ENCODE results near the gene SOAT1. TPM values are rescaled to one million over a fixed set of nuclear protein-coding genes. Genes with fewer than 3 reads are reported as not detected.

SOAT1 gene
- total and polyA plus RNA-seq, 4 experiments from 2014 or later, result 51.2 to 103 (median 66.3) TPM

DNA sequence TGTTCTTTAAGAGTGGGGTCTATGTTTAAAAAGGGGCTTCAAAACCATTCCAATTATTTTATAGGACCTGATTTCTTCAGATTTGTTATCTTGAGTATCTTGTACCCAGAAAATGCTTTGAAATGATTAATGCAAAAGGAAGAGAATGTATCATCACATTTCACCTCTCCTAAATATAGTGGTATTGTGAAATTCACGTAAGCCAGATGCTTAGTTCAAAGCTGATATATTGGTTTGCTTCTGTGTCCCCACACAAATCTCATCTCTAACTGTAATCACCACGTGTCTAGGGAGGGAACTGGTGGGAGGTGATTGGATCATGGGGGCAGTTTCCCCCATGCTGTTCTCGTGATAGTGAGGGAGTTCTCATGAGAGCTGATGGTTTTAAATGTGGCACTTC is 8.5 kb downstream of the SOAT1 start:
- no peaks in the 10 kb centered on the region for H3K9me3 Mint-ChIP-seq
- no peak overlapping the region for H3K4me3 Mint-ChIP-seq
- ChIA-PET CTCF (ENCODE audit: partially characterized antibody) (interaction anchor here (1.5 kb wide), 1 partner anchor 8 kb away, joined by 4 read pairs; the partner anchor contains the start of gene SOAT1), POLR2A (ENCODE audit: partially characterized antibody) (no interaction called here)
- intact Hi-C loops (cut with micrococcal nuclease), result no loop called here
- peaks cover 7% of the 10 kb centered on the region for H3K36me3 ChIP-seq (ENCODE audit: insufficient read depth, low read length)
- no peaks in the 10 kb centered on the region for H3K27me3 ChIP-seq (ENCODE audit: insufficient read depth, low read length)
- H3K27ac Mint-ChIP-seq, result peak overlapping the region in 2 of 7 donors; percentile 1 to 23
- peaks cover 45 to 83% (median 48%) of the 10 kb centered on the region in 4 donors for H3K4me1 Mint-ChIP-seq
- H3K4me3 ChIP-seq (ENCODE audit: low read length in 2 of 2), result no peak overlapping the region
- H3K9me3 ChIP-seq (ENCODE audit: control insufficient read depth in 1 of 2, low read length in 2 of 2), result no peaks in the 10 kb centered on the region
- H3K27ac ChIP-seq (ENCODE audit: low read depth, low read length), result no peak overlapping the region
- H3K27me3 Mint-ChIP-seq, result no peaks in the 10 kb centered on the region
- H3K4me1 ChIP-seq (ENCODE audit: insufficient read depth, low read length), result peaks cover 49% of the 10 kb centered on the region
- DNase-seq, result no peak
- H3K36me3 Mint-ChIP-seq, result peaks cover 39 to 40% of the 10 kb centered on the region in 2 donors

DNA sequence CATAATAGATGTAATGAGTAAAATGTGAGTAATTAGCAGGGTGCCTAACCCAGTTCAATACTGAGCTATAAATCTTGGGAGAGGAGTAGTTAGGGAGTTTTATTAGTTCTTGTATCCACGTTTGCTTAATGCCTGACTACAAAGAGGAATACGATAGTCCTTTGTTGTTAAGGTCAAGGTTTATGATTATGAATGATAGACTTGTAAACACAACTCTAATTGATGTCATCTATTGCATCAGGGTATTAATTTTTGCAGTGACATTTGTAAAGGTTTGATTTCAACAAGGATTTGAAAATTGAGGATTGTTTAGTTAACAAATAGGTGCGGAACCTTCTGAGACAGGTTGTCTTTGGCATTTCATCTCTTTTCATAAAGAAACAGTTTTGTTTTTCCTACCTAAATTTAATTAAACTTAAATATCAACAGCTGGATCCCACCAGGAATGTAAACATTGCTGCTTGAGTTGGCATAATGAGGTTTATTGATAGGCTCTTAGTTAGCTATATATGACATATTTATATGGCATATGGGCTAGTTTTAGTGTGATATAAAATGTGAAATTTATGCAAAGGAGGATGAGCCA is 9.7 kb downstream of the SOAT1 start:
- Histone ChIP-seq H3K27ac (ENCODE audit: low read depth, low read length) (no peak overlapping the region), H3K36me3 (ENCODE audit: insufficient read depth, low read length) (peaks cover 11% of the 10 kb centered on the region), H3K27me3 (ENCODE audit: insufficient read depth, low read length) (no peaks in the 10 kb centered on the region), H3K4me3 (ENCODE audit: low read length in 2 of 2) (no peak overlapping the region), H3K4me1 (ENCODE audit: insufficient read depth, low read length) (peaks cover 38% of the 10 kb centered on the region), H3K9me3 (ENCODE audit: control insufficient read depth in 1 of 2, low read length in 2 of 2) (no peaks in the 10 kb centered on the region)
- no peak for DNase-seq
- Mint-ChIP-seq H3K27ac (no peak overlapping the region), H3K4me3 (no peak overlapping the region), H3K36me3 (peaks cover 47 to 49% of the 10 kb centered on the region in 2 donors), H3K27me3 (no peaks in the 10 kb centered on the region), H3K4me1 (peaks cover 47 to 76% (median 49%) of the 10 kb centered on the region in 4 donors), H3K9me3 (no peaks in the 10 kb centered on the region)
- POLR2A ChIA-PET (ENCODE audit: partially characterized antibody), result interaction anchor here (1.9 kb wide), 1 partner anchor 10 kb away, joined by 8 read pairs; the partner anchor contains the start of gene SOAT1
- intact Hi-C loops (cut with micrococcal nuclease), result no loop called here
- CTCF ChIA-PET (ENCODE audit: partially characterized antibody), result interaction anchor here (1.2 to 1.5 kb wide), 2 partner anchors 9 to 24 kb away, joined by 3 to 4 read pairs; partner anchors contain the start of gene SOAT1

- H3K4me3 ChIP-seq (ENCODE audit: low read length in 2 of 2), result no peak overlapping the region
- H3K36me3 ChIP-seq (ENCODE audit: insufficient read depth, low read length), result peaks cover 11% of the 10 kb centered on the region
- peaks cover 33 to 57% (median 36%) of the 10 kb centered on the region in 4 donors for H3K4me1 Mint-ChIP-seq
- no peak overlapping the region for H3K27ac ChIP-seq (ENCODE audit: low read depth, low read length)
- no peaks in the 10 kb centered on the region for H3K9me3 Mint-ChIP-seq
- intact Hi-C loops (cut with micrococcal nuclease), result no loop called here
- CTCF ChIA-PET (ENCODE audit: partially characterized antibody), result no interaction called here
- no peaks in the 10 kb centered on the region for H3K27me3 Mint-ChIP-seq
- peaks cover 16% of the 10 kb centered on the region for H3K4me1 ChIP-seq (ENCODE audit: insufficient read depth, low read length)
- H3K4me3 Mint-ChIP-seq, result no peak overlapping the region
- no peaks in the 10 kb centered on the region for H3K9me3 ChIP-seq (ENCODE audit: control insufficient read depth in 1 of 2, low read length in 2 of 2)
- H3K36me3 Mint-ChIP-seq, result peaks cover 50 to 56% of the 10 kb centered on the region in 2 donors
- POLR2A ChIA-PET (ENCODE audit: partially characterized antibody), result no interaction called here
- H3K27ac Mint-ChIP-seq, result peak overlapping the region in 2 of 7 donors; percentile 8 to 19
- H3K27me3 ChIP-seq (ENCODE audit: insufficient read depth, low read length), result no peaks in the 10 kb centered on the region
- DNase-seq, result no peak
These were observed 11.9 kb downstream of the SOAT1 start for GRCh38 chr1:179305450-179305849.

- H3K9me3 ChIP-seq (ENCODE audit: control insufficient read depth in 1 of 2, low read length in 2 of 2), result no peaks in the 10 kb centered on the region
- no peaks in the 10 kb centered on the region for H3K27me3 ChIP-seq (ENCODE audit: insufficient read depth, low read length)
- Mint-ChIP-seq H3K36me3 (peaks cover 50 to 63% of the 10 kb centered on the region in 2 donors), H3K27ac (peak overlapping the region in 2 of 7 donors; percentile 22 to 47), H3K4me3 (no peak overlapping the region), H3K9me3 (no peaks in the 10 kb centered on the region), H3K27me3 (no peaks in the 10 kb centered on the region), H3K4me1 (peaks cover 35 to 52% (median 43%) of the 10 kb centered on the region in 4 donors)
- CTCF ChIA-PET (ENCODE audit: partially characterized antibody), result no interaction called here
- intact Hi-C loops (cut with micrococcal nuclease), result no loop called here
- H3K27ac ChIP-seq (ENCODE audit: low read depth, low read length), result no peak overlapping the region
- peaks cover 6% of the 10 kb centered on the region for H3K36me3 ChIP-seq (ENCODE audit: insufficient read depth, low read length)
- DNase-seq, result no peak
- H3K4me1 ChIP-seq (ENCODE audit: insufficient read depth, low read length), result peaks cover 6% of the 10 kb centered on the region
- POLR2A ChIA-PET (ENCODE audit: partially characterized antibody), result no interaction called here
- H3K4me3 ChIP-seq (ENCODE audit: low read length in 2 of 2), result no peak overlapping the region
These were observed 16.7 kb downstream of the SOAT1 start for GRCh38 chr1:179310291-179310690.

GRCh38 chr1:179310721-179311120 is 17.1 kb downstream of the SOAT1 start:
- H3K27me3 ChIP-seq (ENCODE audit: insufficient read depth, low read length), result no peaks in the 10 kb centered on the region
- no peak overlapping the region for H3K27ac Mint-ChIP-seq
- no peak overlapping the region for H3K27ac ChIP-seq (ENCODE audit: low read depth, low read length)
- peaks cover 6% of the 10 kb centered on the region for H3K4me1 ChIP-seq (ENCODE audit: insufficient read depth, low read length)
- peaks cover 4% of the 10 kb centered on the region for H3K36me3 ChIP-seq (ENCODE audit: insufficient read depth, low read length)
- H3K4me3 ChIP-seq (ENCODE audit: low read length in 2 of 2), result no peak overlapping the region
- intact Hi-C loops (cut with micrococcal nuclease), result no loop called here
- H3K9me3 ChIP-seq (ENCODE audit: control insufficient read depth in 1 of 2, low read length in 2 of 2), result no peaks in the 10 kb centered on the region
- no peak overlapping the region for H3K4me3 Mint-ChIP-seq
- H3K4me1 Mint-ChIP-seq, result peaks cover 33 to 48% (median 39%) of the 10 kb centered on the region in 4 donors
- H3K9me3 Mint-ChIP-seq, result no peaks in the 10 kb centered on the region
- ChIA-PET POLR2A (ENCODE audit: partially characterized antibody) (no interaction called here), CTCF (ENCODE audit: partially characterized antibody) (no interaction called here)
- no peaks in the 10 kb centered on the region for H3K27me3 Mint-ChIP-seq
- peaks cover 47 to 58% of the 10 kb centered on the region in 2 donors for H3K36me3 Mint-ChIP-seq
- no peak for DNase-seq

DNA sequence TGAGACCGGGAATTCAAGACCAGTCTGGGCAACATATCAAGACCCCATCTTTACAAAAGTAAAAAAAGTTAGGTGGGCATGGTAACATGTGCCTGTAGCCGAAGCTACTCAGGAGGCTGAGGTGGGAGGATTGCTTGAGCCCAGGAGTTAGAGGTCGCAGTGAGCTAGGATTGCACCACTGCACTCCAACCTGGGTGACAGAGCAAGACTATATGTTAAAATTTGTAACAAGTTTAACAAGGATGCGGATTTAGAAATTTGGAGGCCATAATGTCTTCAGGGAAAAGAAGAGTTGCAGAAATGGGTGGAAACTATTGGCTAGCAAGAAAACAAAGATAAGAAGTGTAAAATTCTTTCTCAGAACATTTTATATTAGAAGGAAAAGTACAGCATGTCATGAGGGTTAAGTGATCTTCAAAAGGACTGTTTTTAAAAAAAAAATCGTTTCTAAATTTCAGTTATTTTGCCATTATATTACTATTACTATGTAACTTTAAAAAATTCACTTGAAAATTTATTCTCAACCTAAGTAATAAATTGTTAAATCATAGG is 17.6 kb downstream of the SOAT1 start:
- ChIA-PET CTCF (ENCODE audit: partially characterized antibody) (no interaction called here), POLR2A (ENCODE audit: partially characterized antibody) (no interaction called here)
- Histone ChIP-seq H3K9me3 (ENCODE audit: control insufficient read depth in 1 of 2, low read length in 2 of 2) (no peaks in the 10 kb centered on the region), H3K27ac (ENCODE audit: low read depth, low read length) (no peak overlapping the region), H3K4me3 (ENCODE audit: low read length in 2 of 2) (no peak overlapping the region), H3K36me3 (ENCODE audit: insufficient read depth, low read length) (peaks cover 4% of the 10 kb centered on the region), H3K4me1 (ENCODE audit: insufficient read depth, low read length) (peaks cover 6% of the 10 kb centered on the region), H3K27me3 (ENCODE audit: insufficient read depth, low read length) (no peaks in the 10 kb centered on the region)
- Mint-ChIP-seq H3K4me1 (peaks cover 32 to 43% (median 37%) of the 10 kb centered on the region in 4 donors), H3K9me3 (no peaks in the 10 kb centered on the region), H3K36me3 (peaks cover 45 to 56% of the 10 kb centered on the region in 2 donors), H3K27me3 (no peaks in the 10 kb centered on the region), H3K4me3 (no peak overlapping the region), H3K27ac (peak overlapping the region in 3 of 7 donors; percentile 29 to 58 (median 29))
- DNase-seq, result no peak
- intact Hi-C loops (cut with micrococcal nuclease), result no loop called here

DNA sequence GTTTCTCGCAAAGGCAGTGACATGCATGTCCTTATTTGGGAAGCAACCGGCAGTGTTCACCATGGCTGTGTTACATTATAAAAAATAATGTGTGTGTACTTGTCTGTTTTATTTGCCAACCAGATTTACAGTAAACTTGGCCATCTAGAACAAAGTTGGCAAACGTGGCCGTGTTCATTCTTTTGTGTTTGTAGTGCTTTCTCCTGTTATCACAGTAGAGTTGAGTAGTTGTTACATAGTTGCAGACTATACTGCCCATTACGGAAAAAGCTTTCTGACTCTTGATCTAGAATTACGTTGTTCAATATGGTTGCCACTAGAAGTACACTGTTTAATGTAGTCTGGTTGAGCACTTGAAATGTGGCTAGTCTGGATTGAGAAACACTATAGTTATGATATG is 19.4 kb downstream of the SOAT1 start:
- Mint-ChIP-seq H3K36me3 (peaks cover 35 to 50% of the 10 kb centered on the region in 2 donors), H3K4me1 (peaks cover 25 to 38% (median 34%) of the 10 kb centered on the region in 4 donors), H3K27ac (peak overlapping the region in 1 of 7 donors; percentile 4)

More for the DNA sequence above, 19.4 kb downstream of the SOAT1 start:
- peaks cover 14% of the 10 kb centered on the region for H3K4me1 ChIP-seq (ENCODE audit: insufficient read depth, low read length)
- no peak overlapping the region for H3K27ac ChIP-seq (ENCODE audit: low read depth, low read length)
- CTCF ChIA-PET (ENCODE audit: partially characterized antibody), result no interaction called here
- Mint-ChIP-seq H3K4me3 (no peak overlapping the region), H3K9me3 (no peaks in the 10 kb centered on the region), H3K27me3 (no peaks in the 10 kb centered on the region)
- no peaks in the 10 kb centered on the region for H3K27me3 ChIP-seq (ENCODE audit: insufficient read depth, low read length)
- no peaks in the 10 kb centered on the region for H3K36me3 ChIP-seq (ENCODE audit: insufficient read depth, low read length)
- intact Hi-C loops (cut with micrococcal nuclease), result loop anchor here (2.0 kb wide), 1 partner anchor 14 kb away; no protein-coding TSS in a partner anchor
- H3K4me3 ChIP-seq (ENCODE audit: low read length in 2 of 2), result no peak overlapping the region
- DNase-seq, result no peak
- POLR2A ChIA-PET (ENCODE audit: partially characterized antibody), result no interaction called here
- no peaks in the 10 kb centered on the region for H3K9me3 ChIP-seq (ENCODE audit: control insufficient read depth in 1 of 2, low read length in 2 of 2)
